Mesothelial cell of epicardium (in vitro differentiated cells): Measurements from ENCODE around the gene SNTB2. TPM values are rescaled to one million over a fixed set of nuclear protein-coding genes. Genes with fewer than 3 reads are reported as not detected.

Experiments
- DNase-seq, 2 experiments: peaks; one replicate each; pipeline ENCODE4 v3.0.0; 2021; ENCODE audit warnings: low spot score in 2 of 2; ENCODE audit not compliant: unreplicated experiment in 2 of 2
- H3K27ac Mint-ChIP-seq: 2 replicates; pipeline ENCODE4 v1.8.0; 2021; ENCODE audit warnings: mixed read lengths
- H3K27me3 Mint-ChIP-seq: 2 replicates; pipeline ENCODE4 v1.8.0; 2021; ENCODE audit warnings: low read depth, mixed read lengths
- H3K36me3 Mint-ChIP-seq: 2 replicates; pipeline ENCODE4 v1.8.0; 2021; ENCODE audit warnings: mixed read lengths
- H3K4me1 Mint-ChIP-seq: 2 replicates; pipeline ENCODE4 v1.8.0; 2021; ENCODE audit warnings: mixed read lengths
- H3K4me3 Mint-ChIP-seq: 2 replicates; pipeline ENCODE4 v1.8.0; 2021; ENCODE audit warnings: mild to moderate bottlenecking, moderate library complexity, mixed read lengths
- H3K9me3 Mint-ChIP-seq: 2 replicates; pipeline ENCODE4 v1.8.0; 2021; ENCODE audit warnings: mixed read lengths
- total RNA-seq: library from RNA; stranded (reverse); gene quantifications from 3 replicates; pipeline ENCODE4 v1.2.1, GENCODE V29; 2021
- TF ChIP-seq, protein P1 (sequence below): fragments of 200-600 bp; sonication (generic); IDR thresholded peaks from one replicate; pipeline ENCODE4 v1.5.0; 2021; ENCODE audit warnings: antibody characterized with exemption; ENCODE audit not compliant: unreplicated experiment

Gene SNTB2
- total RNA-seq, 1 donor from 2014 or later: 26.7 TPM

DNA sequence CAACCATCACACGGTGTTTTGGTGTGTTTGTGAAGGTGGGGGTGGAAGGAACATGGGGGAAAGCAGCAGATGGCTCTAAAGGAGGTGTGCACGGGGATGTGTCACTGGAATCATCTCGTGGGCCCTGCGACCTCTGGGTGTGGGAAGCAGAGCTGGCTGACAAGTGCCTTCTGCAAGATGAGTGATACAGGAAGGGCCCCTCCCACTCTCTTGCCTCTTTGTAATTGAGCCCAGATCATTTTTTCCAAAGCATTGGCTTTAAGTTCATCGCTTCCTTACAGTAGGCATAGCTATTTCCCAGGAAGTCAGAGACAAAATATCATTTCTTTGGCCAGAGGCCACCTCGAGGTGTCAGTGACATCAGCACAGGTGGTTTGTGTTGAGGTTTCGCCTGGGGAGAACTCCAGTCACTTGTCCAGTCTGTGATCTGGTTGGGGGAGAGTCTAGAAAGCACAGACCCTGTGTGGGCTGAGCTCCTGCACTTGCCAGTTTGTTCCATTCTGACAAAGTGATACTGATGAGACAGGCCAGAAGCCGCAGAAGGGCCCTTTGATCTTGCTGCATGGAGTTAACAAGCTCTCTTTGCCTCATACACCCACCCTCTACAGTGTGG is 20.6 kb upstream of the SNTB2 start:
- H3K36me3 Mint-ChIP-seq: peaks cover 36% of the 10 kb centered on the region
- no peak overlapping the region for H3K4me3 Mint-ChIP-seq
- peak overlapping the region; percentile 68 for H3K27ac Mint-ChIP-seq
- H3K4me1 Mint-ChIP-seq: peaks cover 18% of the 10 kb centered on the region
- no peak for DNase-seq
- H3K9me3 Mint-ChIP-seq: no peaks in the 10 kb centered on the region
- TF ChIP-seq, protein P1, sequence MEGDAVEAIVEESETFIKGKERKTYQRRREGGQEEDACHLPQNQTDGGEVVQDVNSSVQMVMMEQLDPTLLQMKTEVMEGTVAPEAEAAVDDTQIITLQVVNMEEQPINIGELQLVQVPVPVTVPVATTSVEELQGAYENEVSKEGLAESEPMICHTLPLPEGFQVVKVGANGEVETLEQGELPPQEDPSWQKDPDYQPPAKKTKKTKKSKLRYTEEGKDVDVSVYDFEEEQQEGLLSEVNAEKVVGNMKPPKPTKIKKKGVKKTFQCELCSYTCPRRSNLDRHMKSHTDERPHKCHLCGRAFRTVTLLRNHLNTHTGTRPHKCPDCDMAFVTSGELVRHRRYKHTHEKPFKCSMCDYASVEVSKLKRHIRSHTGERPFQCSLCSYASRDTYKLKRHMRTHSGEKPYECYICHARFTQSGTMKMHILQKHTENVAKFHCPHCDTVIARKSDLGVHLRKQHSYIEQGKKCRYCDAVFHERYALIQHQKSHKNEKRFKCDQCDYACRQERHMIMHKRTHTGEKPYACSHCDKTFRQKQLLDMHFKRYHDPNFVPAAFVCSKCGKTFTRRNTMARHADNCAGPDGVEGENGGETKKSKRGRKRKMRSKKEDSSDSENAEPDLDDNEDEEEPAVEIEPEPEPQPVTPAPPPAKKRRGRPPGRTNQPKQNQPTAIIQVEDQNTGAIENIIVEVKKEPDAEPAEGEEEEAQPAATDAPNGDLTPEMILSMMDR: no peak
- H3K27me3 Mint-ChIP-seq: no peaks in the 10 kb centered on the region

DNA sequence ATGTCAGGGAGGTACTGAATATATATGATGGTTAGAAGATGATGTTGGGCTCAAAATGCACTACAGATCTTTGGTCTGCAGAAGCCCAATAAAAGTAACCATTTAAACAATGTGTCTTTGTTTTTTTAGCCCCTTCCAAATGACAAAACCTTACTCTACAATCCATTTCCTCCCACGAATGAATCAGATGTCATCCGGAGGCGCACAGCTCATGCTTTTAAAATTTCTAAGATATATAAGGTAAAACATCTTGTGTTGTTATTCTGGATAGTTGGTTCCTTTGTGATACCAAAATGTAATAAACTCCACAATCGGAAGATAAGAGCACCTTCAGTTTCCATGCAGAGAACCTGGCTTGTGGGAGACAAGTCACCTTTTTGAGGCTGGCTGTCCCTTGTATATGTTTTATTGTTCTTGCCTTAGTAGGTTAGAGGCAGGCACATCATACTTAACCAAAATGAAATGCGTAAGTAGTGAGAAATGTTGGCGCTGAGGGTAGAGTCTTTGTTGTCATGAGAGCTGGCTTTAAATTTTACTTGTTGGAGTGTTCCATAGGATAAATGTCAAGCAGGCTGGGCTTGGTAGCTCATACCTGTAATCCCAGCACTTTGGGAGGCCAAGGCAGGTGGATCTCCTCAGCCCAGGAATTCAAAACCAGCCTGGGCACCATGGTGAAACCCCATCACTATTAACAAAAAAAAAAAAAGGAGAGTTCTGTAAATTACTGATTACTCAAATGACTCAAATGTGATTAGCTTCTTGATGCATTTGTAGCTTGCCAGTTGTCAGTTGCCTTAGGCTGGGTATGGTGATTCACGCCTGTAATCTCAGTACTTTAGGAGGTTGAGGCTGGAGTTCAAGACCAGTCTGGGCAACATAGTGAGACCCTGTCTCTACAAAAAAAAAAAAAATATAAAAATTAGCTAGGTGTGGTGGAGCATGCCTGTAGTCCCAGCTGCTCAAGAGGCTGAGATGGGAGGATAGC is 19.7 kb upstream of the SNTB2 start:
- no peaks in the 10 kb centered on the region for H3K27me3 Mint-ChIP-seq
- no peak overlapping the region for H3K4me3 Mint-ChIP-seq
- H3K4me1 Mint-ChIP-seq: peaks cover 25% of the 10 kb centered on the region
- TF ChIP-seq, protein P1: no peak
- peaks cover 31% of the 10 kb centered on the region for H3K36me3 Mint-ChIP-seq
- H3K9me3 Mint-ChIP-seq: no peaks in the 10 kb centered on the region
- H3K27ac Mint-ChIP-seq: peak overlapping the region; percentile 68
- DNase-seq: no peak

DNA sequence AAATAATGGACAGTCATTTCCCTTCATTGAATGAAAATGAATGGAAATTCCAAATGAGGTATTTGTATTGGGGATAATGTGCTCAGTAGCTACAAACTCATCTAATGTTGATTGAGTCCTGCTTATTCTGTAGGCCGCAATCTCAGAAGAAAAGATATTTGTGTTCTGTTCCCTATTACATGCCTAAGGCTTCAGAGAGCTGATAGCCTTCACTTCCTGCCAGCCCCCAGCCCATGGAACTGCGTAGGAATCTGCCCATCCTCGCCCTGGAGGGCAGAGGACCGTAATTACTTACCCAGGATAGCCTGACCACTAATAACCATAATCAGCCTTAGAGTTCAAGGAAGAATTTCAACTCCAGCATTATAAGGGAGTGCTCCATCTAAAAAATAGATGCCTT is 17.9 kb upstream of the SNTB2 start:
- H3K4me3 Mint-ChIP-seq: no peak overlapping the region
- H3K27ac Mint-ChIP-seq: no peak overlapping the region
- TF ChIP-seq, protein P1: no peak
- DNase-seq: no peak
- peaks cover 28% of the 10 kb centered on the region for H3K4me1 Mint-ChIP-seq
- no peaks in the 10 kb centered on the region for H3K27me3 Mint-ChIP-seq
- peaks cover 22% of the 10 kb centered on the region for H3K36me3 Mint-ChIP-seq
- no peaks in the 10 kb centered on the region for H3K9me3 Mint-ChIP-seq

DNA sequence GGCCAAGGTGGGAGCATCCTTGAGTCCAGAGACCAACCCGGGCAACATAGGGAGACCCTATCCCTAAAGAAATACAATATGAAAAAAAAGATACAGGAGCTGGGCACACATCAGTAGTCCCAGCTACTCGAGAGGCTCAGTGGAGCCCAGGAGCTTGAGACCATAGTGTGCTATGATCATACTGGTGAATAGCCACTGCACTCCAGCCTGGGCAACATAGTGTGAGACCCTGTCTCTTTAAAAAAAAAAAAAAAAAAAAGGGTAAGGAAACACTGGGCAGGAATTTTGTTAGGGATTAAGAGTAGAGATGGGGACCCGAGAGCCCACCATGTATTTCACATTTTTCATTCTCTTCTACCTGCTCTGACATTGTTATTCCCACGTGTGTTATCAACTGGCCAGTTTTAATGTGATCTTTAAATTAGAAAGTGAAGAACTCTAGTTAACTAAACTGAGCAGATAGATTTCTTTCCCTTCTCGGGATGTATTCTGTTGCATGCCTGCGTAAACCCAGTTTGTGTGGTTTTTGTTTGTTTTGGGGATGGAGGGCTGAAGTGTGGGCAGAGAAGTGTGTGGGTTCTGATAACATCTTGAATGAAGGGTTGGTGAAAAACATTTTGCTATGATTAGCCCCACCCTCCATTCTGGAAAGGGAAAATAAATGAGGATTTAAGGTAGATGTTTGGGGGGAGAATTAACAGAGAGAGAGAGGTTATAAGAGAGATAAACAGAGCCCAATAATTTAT is 17.2 kb upstream of the SNTB2 start:
- no peaks in the 10 kb centered on the region for H3K9me3 Mint-ChIP-seq
- peak overlapping the region; percentile 21 for H3K27ac Mint-ChIP-seq
- DNase-seq: no peak
- peaks cover 20% of the 10 kb centered on the region for H3K36me3 Mint-ChIP-seq
- H3K4me3 Mint-ChIP-seq: no peak overlapping the region
- H3K27me3 Mint-ChIP-seq: no peaks in the 10 kb centered on the region
- peaks cover 28% of the 10 kb centered on the region for H3K4me1 Mint-ChIP-seq
- TF ChIP-seq, protein P1: no peak

DNA sequence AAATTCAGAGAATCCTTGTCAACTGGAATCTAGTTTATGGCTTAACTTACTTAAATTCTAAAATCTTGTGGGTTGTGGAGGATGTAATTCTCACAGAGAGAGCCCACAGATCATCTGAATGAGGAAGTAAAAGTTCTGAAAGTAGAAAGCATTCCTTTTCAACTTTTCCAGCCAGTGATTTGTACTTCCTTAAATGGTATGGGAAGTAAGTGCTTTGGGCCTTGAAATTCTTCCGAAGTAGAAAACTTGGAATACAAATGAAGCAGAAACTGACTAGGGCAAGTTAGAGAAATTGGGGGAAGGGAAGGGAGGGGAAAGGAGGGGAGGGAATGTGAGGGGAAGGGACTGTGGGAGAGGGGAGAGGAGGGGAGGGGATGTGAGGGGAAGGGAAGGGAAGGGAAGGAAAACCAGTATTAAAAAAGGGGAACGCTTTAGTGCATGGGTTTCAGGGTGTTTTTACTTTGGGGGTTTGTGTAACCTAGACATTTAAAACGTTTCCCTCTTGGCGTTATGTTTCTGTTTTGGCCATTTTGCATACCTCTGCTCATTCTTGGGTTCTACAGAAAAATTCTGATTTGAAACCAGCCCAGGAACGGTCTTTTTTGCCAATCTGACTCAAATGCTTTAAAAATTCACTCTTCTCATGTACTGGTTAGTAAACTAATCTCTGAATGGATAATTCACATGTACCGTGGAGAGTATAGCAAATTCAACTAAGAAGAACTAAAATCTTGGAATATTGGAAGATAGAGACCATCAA is 15.5 kb upstream of the SNTB2 start:
- no peak for DNase-seq
- H3K36me3 Mint-ChIP-seq: peaks cover 22% of the 10 kb centered on the region
- no peaks in the 10 kb centered on the region for H3K27me3 Mint-ChIP-seq
- no peaks in the 10 kb centered on the region for H3K9me3 Mint-ChIP-seq
- TF ChIP-seq, protein P1: no peak
- no peak overlapping the region for H3K4me3 Mint-ChIP-seq
- H3K4me1 Mint-ChIP-seq: peaks cover 23% of the 10 kb centered on the region
- H3K27ac Mint-ChIP-seq: peak overlapping the region; percentile 93
